ENCODE measurements around the gene SLC25A27.

Gene SLC25A27

GRCh38 chr6:46688966-46689335 lies 36.2 kb downstream of the SLC25A27 start:
- H3K9me3 ChIP-seq (replicated peaks; ENCODE audit: low read length): no peaks in the 10 kb centered on the region
- H3K27me3 ChIP-seq (ENCODE audit: control insufficient read depth, insufficient read depth, low read length): no peaks in the 10 kb centered on the region
- no peak overlapping the region for H3K4me2 ChIP-seq (ENCODE audit: low read length)
- no peaks in the 10 kb centered on the region for H3K36me3 ChIP-seq (ENCODE audit: insufficient read depth, low read length)
- peaks cover 13% of the 10 kb centered on the region for H3K4me1 ChIP-seq (ENCODE audit: control insufficient read depth, insufficient read depth, low read length)
- no peak overlapping the region for H3K9ac ChIP-seq (ENCODE audit: low read depth, low read length)
- H3K4me3 ChIP-seq (ENCODE audit: low read length): no peak overlapping the region

- Histone ChIP-seq H3K4me2 (ENCODE audit: low read length) (no peak overlapping the region), H3K36me3 (ENCODE audit: insufficient read depth, low read length) (no peaks in the 10 kb centered on the region), H3K27me3 (ENCODE audit: control insufficient read depth, insufficient read depth, low read length) (no peaks in the 10 kb centered on the region), H3K9ac (ENCODE audit: low read depth, low read length) (no peak overlapping the region), H3K9me3 (replicated peaks; ENCODE audit: low read length) (no peaks in the 10 kb centered on the region), H3K4me3 (ENCODE audit: low read length) (no peak overlapping the region), H3K4me1 (ENCODE audit: control insufficient read depth, insufficient read depth, low read length) (peaks cover 8% of the 10 kb centered on the region)
These were observed 36.9 kb downstream of the SLC25A27 start for GRCh38 chr6:46689657-46690056.

GRCh38 chr6:46690141-46690755 lies 37.5 kb downstream of the SLC25A27 start:
- Histone ChIP-seq H3K9ac (ENCODE audit: low read depth, low read length) (no peak overlapping the region), H3K4me1 (ENCODE audit: control insufficient read depth, insufficient read depth, low read length) (peaks cover 7% of the 10 kb centered on the region), H3K36me3 (ENCODE audit: insufficient read depth, low read length) (no peaks in the 10 kb centered on the region), H3K27me3 (ENCODE audit: control insufficient read depth, insufficient read depth, low read length) (no peaks in the 10 kb centered on the region), H3K9me3 (replicated peaks; ENCODE audit: low read length) (no peaks in the 10 kb centered on the region), H3K4me3 (ENCODE audit: low read length) (no peak overlapping the region), H3K4me2 (ENCODE audit: low read length) (no peak overlapping the region)

- Histone ChIP-seq H3K4me3 (ENCODE audit: low read length) (no peak overlapping the region), H3K27me3 (ENCODE audit: control insufficient read depth, insufficient read depth, low read length) (no peaks in the 10 kb centered on the region), H3K36me3 (ENCODE audit: insufficient read depth, low read length) (no peaks in the 10 kb centered on the region), H3K9me3 (replicated peaks; ENCODE audit: low read length) (no peaks in the 10 kb centered on the region), H3K4me1 (ENCODE audit: control insufficient read depth, insufficient read depth, low read length) (peaks cover 7% of the 10 kb centered on the region), H3K4me2 (ENCODE audit: low read length) (no peak overlapping the region), H3K9ac (ENCODE audit: low read depth, low read length) (no peak overlapping the region)
These were observed 38.2 kb downstream of the SLC25A27 start for GRCh38 chr6:46690911-46691451.

- Histone ChIP-seq H3K9me3 (replicated peaks; ENCODE audit: low read length) (no peaks in the 10 kb centered on the region), H3K27me3 (ENCODE audit: control insufficient read depth, insufficient read depth, low read length) (peaks cover 11% of the 10 kb centered on the region), H3K4me3 (ENCODE audit: low read length) (no peak overlapping the region), H3K9ac (ENCODE audit: low read depth, low read length) (no peak overlapping the region), H3K4me2 (ENCODE audit: low read length) (no peak overlapping the region), H3K4me1 (ENCODE audit: control insufficient read depth, insufficient read depth, low read length) (no peaks in the 10 kb centered on the region), H3K36me3 (ENCODE audit: insufficient read depth, low read length) (no peaks in the 10 kb centered on the region)
These were observed 47.2 kb downstream of the SLC25A27 start for GRCh38 chr6:46699970-46700369.

GRCh38 chr6:46704562-46704961 lies 51.8 kb downstream of the SLC25A27 start:
- Histone ChIP-seq H3K4me3 (ENCODE audit: low read length) (no peak overlapping the region), H3K9me3 (replicated peaks; ENCODE audit: low read length) (no peaks in the 10 kb centered on the region), H3K9ac (ENCODE audit: low read depth, low read length) (no peak overlapping the region), H3K4me2 (ENCODE audit: low read length) (no peak overlapping the region), H3K4me1 (ENCODE audit: control insufficient read depth, insufficient read depth, low read length) (no peaks in the 10 kb centered on the region), H3K27me3 (ENCODE audit: control insufficient read depth, insufficient read depth, low read length) (peaks cover 11% of the 10 kb centered on the region), H3K36me3 (ENCODE audit: insufficient read depth, low read length) (no peaks in the 10 kb centered on the region)

- H3K9ac ChIP-seq (ENCODE audit: low read depth, low read length): no peak overlapping the region
- no peaks in the 10 kb centered on the region for H3K36me3 ChIP-seq (ENCODE audit: insufficient read depth, low read length)
- no peak overlapping the region for H3K4me2 ChIP-seq (ENCODE audit: low read length)
- peaks cover 11% of the 10 kb centered on the region for H3K27me3 ChIP-seq (ENCODE audit: control insufficient read depth, insufficient read depth, low read length)
- no peaks in the 10 kb centered on the region for H3K4me1 ChIP-seq (ENCODE audit: control insufficient read depth, insufficient read depth, low read length)
- no peaks in the 10 kb centered on the region for H3K9me3 ChIP-seq (replicated peaks; ENCODE audit: low read length)
- no peak overlapping the region for H3K4me3 ChIP-seq (ENCODE audit: low read length)
These were observed 53.7 kb downstream of the SLC25A27 start for GRCh38 chr6:46706464-46706863.

- H3K4me2 ChIP-seq (ENCODE audit: low read length): no peak overlapping the region
- no peak overlapping the region for H3K9ac ChIP-seq (ENCODE audit: low read depth, low read length)
- H3K27me3 ChIP-seq (ENCODE audit: control insufficient read depth, insufficient read depth, low read length): peaks cover 3% of the 10 kb centered on the region
- H3K36me3 ChIP-seq (ENCODE audit: insufficient read depth, low read length): no peaks in the 10 kb centered on the region
- no peak overlapping the region for H3K4me3 ChIP-seq (ENCODE audit: low read length)
- no peaks in the 10 kb centered on the region for H3K4me1 ChIP-seq (ENCODE audit: control insufficient read depth, insufficient read depth, low read length)
- no peaks in the 10 kb centered on the region for H3K9me3 ChIP-seq (replicated peaks; ENCODE audit: low read length)
These were observed 58.7 kb downstream of the SLC25A27 start for GRCh38 chr6:46711491-46711890.

- Histone ChIP-seq H3K36me3 (ENCODE audit: insufficient read depth, low read length) (no peaks in the 10 kb centered on the region), H3K27me3 (ENCODE audit: control insufficient read depth, insufficient read depth, low read length) (peaks cover 3% of the 10 kb centered on the region), H3K9me3 (replicated peaks; ENCODE audit: low read length) (no peaks in the 10 kb centered on the region), H3K4me3 (ENCODE audit: low read length) (no peak overlapping the region), H3K4me2 (ENCODE audit: low read length) (no peak overlapping the region), H3K9ac (ENCODE audit: low read depth, low read length) (no peak overlapping the region), H3K4me1 (ENCODE audit: control insufficient read depth, insufficient read depth, low read length) (no peaks in the 10 kb centered on the region)
These were observed 62.4 kb downstream of the SLC25A27 start for GRCh38 chr6:46715141-46715540.

GRCh38 chr6:46719099-46719498 lies 66.3 kb downstream of the SLC25A27 start:
- Histone ChIP-seq H3K36me3 (ENCODE audit: insufficient read depth, low read length) (no peaks in the 10 kb centered on the region), H3K4me2 (ENCODE audit: low read length) (no peak overlapping the region), H3K9ac (ENCODE audit: low read depth, low read length) (no peak overlapping the region), H3K27me3 (ENCODE audit: control insufficient read depth, insufficient read depth, low read length) (peaks cover 19% of the 10 kb centered on the region), H3K9me3 (replicated peaks; ENCODE audit: low read length) (no peaks in the 10 kb centered on the region), H3K4me3 (ENCODE audit: low read length) (no peak overlapping the region), H3K4me1 (ENCODE audit: control insufficient read depth, insufficient read depth, low read length) (no peaks in the 10 kb centered on the region)

GRCh38 chr6:46720401-46720800 lies 67.6 kb downstream of the SLC25A27 start:
- Histone ChIP-seq H3K36me3 (ENCODE audit: insufficient read depth, low read length) (no peaks in the 10 kb centered on the region), H3K4me3 (ENCODE audit: low read length) (no peak overlapping the region), H3K9me3 (replicated peaks; ENCODE audit: low read length) (no peaks in the 10 kb centered on the region), H3K4me2 (ENCODE audit: low read length) (no peak overlapping the region), H3K9ac (ENCODE audit: low read depth, low read length) (no peak overlapping the region), H3K27me3 (ENCODE audit: control insufficient read depth, insufficient read depth, low read length) (peaks cover 27% of the 10 kb centered on the region), H3K4me1 (ENCODE audit: control insufficient read depth, insufficient read depth, low read length) (no peaks in the 10 kb centered on the region)
